Epithelial cell of esophagus (primary cell): ENCODE results near the gene WDFY2.

Source experiments
- DNase-seq: peaks from one replicate; pipeline ENCODE4 v3.0.0; 2010; ENCODE audit warnings: low read depth
- H3K4me3 ChIP-seq: 2 replicates; pipeline ENCODE4 v1.5.1; 2011; ENCODE audit warnings: mild to moderate bottlenecking, low read length, control low read depth
- CTCF ChIP-seq: IDR thresholded peaks from 2 replicates; pipeline ENCODE4 v1.5.1; 2011; ENCODE audit warnings: low read depth, mild to moderate bottlenecking, low read length, control low read depth, inconsistent platforms; ENCODE audit not compliant: insufficient read depth; ENCODE audit errors: missing control alignments

The WDFY2 gene

GRCh38 chr13:51556740-51557139, 27.5 kb upstream of the WDFY2 start:
- peak; percentile 99 for DNase-seq
- peak overlapping the region; percentile 9 for H3K4me3 ChIP-seq
- no peak for TF ChIP-seq CTCF

- DNase-seq, result no peak
- no peak overlapping the region for H3K4me3 ChIP-seq
- no peak for TF ChIP-seq CTCF
Measured at GRCh38 chr13:51557438-51557837, 26.8 kb upstream of the WDFY2 start.

- peak; percentile 93 for DNase-seq
- no peak for TF ChIP-seq CTCF
- H3K4me3 ChIP-seq, result no peak overlapping the region
Measured at GRCh38 chr13:51557875-51558612, 26.2 kb upstream of the WDFY2 start.

GRCh38 chr13:51559946-51560735, 24.1 kb upstream of the WDFY2 start:
- TF ChIP-seq CTCF, result no peak
- no peak for DNase-seq
- no peak overlapping the region for H3K4me3 ChIP-seq

- DNase-seq, result no peak
- H3K4me3 ChIP-seq, result no peak overlapping the region
- TF ChIP-seq CTCF, result no peak
Measured at GRCh38 chr13:51562011-51562671, 22.1 kb upstream of the WDFY2 start.

GRCh38 chr13:51564252-51564651, 20.0 kb upstream of the WDFY2 start:
- H3K4me3 ChIP-seq, result no peak overlapping the region
- no peak for DNase-seq
- TF ChIP-seq CTCF, result no peak
